NCI-H526 (cell line): ENCODE measurements around the gene RBM33.
"Not testable (repeated sequence)": the region's sequence is repeated elsewhere in the genome, so short reads cannot be mapped to it uniquely, and the experiment has no call there.

Experiments
- DNase-seq, 2 experiments: peaks; one replicate each; lab custom pipeline; 2025; lab: John Stamatoyannopoulos, UW

RBM33 gene

GRCh38 chr7:155809332-155809946 lies 165.0 kb downstream of the RBM33 start:
- DNase-seq = no peak

- peak in 1 of 2 experiments; percentile 52 for DNase-seq
These were observed 165.7 kb downstream of the RBM33 start for GRCh38 chr7:155809947-155810769.

- peak in 1 of 2 experiments; percentile 48 for DNase-seq
These were observed 166.5 kb downstream of the RBM33 start for GRCh38 chr7:155810770-155811559.

DNA sequence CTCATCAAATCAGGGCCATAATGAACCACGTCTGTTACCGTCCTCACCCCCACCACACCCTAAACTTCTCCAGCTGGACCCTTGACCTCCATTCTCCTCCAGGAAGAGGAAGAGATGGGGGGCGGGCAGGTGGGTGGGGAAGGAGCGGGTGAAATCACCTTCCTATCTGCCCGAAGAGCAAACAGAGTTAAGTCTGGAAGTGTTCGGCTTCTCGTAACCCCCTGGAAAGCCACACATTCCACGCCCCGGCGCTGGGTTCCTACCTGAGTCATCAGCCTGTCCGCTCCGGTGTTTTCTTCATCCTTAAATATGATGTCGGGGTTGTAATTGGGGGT lies 167.1 kb downstream of the RBM33 start:
- DNase-seq = peak in 1 of 2 experiments; percentile 49

DNA sequence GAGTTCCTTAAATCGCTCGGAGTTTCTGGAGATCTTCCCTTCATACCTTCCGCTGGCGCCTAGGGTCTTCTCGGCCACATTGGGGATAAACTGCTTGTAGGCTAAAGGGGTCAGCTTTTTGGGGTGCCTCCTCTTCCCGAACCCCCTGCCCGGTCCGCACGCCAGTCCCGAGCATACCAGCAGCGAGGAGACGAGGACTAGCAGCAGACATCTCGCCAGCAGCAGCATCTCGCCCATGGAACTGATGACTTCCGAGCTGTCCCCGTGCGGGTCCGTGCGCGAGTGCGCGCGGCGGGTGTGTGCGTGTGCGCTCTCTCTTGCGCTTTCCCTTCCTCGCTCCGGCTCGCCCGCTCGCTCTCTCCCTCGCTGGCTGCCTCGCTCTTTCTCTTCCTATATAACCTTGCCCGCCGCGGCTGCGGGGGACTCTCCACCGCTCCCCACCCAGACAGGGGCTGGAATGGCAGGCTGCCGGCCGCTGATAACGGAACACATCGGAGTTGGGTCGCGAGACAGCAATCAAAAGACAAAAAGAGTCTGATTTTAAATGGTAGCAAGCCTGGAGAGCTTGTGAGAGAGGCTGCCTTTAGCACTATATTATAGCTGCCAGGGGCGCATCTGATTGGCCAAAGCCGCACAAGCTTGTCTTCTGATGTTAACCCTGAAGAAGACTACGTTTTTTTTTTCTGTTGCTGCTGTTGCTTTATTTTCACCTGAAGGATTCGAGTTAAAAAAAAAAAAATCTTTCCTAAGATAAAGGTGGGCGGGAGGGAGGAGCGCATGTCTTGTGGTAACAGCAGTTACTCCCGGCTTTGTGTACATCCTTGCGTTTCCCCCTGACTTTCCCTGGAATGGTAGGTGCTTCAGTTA lies 167.7 kb downstream of the RBM33 start, which contains the start of gene SHH:
TSS of gene SHH (minus strand) at position 569 of the 867 bp plus-strand sequence. CDS start at position 228, 341 bp downstream.
- DNase-seq = peak in 1 of 2 experiments; percentile 55

DNA sequence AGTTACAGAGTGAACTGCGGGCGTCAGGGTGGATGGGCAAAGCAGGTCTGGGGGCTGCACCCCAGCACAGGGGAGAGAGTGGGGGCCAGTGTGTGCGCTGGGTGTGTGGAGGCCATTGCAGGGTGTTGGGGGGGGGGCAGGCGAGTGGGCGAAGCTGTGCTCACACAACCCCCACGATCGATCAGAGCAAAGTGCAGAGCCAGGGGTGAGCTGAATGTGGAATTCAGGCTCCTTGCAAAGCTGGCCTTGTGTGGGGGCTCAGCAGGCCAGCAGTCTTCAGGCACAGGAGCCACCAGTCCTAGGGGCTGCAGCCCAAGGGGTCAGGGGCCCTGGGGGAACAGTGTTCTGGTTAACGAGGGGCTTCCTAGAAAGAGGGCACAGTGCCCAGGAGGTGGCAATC lies 168.7 kb downstream of the RBM33 start:
- no peak for DNase-seq

DNA sequence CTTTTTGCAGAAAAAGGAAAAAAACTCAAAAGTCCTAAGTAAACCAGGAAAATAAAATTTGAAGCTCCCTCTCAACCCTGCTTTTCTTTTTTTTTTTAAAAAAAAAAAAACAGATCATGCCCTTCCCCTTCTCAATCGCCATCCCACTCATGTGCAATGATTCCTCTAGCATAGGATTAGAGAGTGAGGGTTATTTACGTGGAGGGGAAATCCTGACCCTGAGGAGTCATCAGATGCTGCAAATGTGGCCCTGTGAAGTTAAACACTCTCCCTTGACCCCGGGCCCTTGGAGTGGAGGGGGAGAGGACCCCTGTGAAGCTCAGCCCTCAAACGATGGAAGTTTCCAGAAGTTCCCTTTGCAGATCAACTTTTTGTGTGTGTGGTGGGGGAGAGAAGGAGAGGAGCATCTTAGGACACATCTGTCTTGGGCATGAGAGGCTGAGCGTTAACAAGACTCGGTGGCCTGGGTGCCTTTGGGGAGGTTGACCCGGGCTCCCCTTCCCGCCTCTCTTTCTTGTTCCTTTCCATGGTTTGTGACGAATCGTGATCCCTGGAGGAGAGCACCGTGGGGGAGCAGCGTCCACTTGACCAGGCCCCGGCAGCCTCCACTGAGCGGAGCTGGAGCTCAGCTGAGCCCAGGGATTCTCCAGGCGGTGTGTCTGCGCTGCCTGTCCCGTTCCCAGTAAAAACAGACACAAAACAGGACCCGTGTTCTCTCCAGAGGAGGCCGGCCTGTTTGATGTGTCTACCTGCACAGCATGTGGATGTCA lies 169.3 kb downstream of the RBM33 start:
- DNase-seq = no peak

- no peak for DNase-seq
These were observed 170.1 kb downstream of the RBM33 start for GRCh38 chr7:155814316-155815276.

- peak; percentile 34 to 85 for DNase-seq
These were observed 171.1 kb downstream of the RBM33 start for GRCh38 chr7:155815332-155816191.

GRCh38 chr7:155816192-155816508 lies 171.7 kb downstream of the RBM33 start:
- DNase-seq = no peak

DNA sequence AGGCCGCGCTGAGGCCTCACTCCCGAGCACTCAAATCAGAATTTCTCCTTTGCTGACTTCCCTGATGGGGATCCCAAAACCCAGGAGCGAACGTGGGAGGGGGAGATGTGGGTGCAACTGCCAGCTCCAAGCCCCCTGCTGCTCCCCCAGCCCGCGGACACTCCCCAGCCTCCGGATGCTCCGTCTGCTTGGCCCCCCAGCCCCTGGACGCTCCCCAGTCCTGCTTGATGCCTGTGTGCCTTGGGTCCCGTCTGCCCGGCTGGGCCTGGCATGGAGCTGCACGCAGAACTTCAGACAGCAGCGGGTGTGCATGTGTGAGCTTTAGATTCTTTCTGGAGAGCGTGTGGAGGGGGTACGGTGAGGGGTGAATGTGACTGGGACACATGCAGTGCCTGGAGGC lies 172.5 kb downstream of the RBM33 start:
- no peak for DNase-seq

DNA sequence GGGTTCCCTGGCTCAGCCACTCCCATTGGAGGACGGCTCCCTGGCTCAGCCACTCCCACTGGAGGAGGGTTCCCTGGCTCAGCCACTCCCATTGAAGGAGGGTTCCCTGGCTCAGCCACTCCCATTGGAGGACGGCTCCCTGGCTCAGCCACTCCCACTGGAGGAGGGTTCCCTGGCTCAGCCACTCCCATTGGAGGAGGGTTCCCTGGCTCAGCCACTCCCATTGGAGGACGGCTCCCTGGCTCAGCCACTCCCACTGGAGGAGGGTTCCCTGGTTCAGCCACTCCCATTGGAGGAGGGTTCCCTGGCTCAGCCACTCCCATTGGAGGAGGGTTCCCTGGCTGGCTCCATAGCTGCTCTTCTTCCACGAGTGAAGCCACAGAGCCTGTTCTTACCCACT lies 173.1 kb downstream of the RBM33 start:
- not testable (repeated sequence) for DNase-seq

DNA sequence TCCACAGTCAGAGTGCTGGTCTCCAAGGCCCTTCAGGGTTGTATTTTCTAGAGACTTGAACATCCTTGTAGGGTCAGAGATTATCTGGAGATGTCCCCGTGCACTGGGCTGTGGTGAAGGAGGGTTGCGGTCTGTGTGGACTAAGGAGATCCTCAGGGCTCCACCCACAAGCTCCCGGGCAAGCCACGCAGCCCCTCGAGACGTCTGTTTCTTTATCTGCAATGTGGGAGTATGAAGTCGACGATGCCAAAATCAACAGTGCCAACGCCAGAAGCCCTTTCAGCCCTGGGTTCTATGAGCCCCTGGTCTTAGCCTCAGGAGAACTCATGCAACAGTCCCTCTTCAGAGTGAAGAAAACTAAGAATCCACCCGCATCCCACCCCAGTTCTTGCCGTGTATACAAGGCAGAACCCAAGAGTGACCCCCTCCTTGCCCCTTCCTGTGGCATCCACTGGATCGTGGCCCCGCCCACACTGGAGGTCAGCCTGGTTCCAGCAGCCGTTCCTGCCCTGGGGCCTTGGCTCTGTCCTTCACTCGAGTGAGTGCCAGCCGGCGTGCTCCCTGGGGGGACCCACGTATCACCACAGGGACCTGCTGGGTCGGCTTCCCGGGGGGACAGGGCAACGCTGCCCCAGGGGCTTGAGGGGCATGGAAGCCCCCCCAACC lies 173.8 kb downstream of the RBM33 start:
- no peak for DNase-seq

DNA sequence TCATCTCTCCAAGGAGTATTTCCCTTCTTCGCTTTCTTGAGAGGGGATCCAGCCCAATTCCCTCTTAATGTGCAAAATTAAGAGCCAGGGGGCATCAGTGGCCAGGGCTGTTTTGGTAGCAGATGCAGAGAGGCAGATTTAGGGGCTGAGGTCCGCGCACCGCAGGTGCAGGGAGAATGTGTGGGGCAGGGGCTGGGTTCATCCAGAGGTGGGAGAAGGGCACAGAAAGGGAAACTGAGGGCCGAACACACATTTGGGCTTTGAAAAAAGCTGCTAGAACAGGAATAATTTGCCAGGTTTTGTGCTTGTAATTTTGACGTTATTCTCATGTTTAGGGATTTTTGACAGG lies 174.3 kb downstream of the RBM33 start:
- DNase-seq = no peak

DNA sequence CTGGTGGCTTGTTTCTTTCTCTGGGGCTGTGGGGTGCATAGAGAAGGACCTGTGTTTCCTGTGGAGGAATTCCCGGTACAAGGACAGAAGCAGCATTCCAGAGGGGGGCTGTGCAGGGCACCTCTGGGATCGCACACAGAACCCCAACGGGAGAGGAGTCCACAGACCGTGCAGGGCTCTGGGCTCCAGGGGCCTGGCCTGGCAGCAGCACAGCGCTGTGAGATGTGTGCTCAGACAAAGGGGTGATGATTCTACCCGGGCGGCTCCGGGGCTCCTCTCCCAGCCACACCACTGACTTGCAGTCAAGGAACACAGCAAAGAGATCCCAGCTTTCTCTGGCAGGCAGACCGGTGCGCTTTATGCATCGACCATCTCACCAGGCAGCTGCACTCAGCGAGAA lies 174.7 kb downstream of the RBM33 start:
- no peak for DNase-seq

DNA sequence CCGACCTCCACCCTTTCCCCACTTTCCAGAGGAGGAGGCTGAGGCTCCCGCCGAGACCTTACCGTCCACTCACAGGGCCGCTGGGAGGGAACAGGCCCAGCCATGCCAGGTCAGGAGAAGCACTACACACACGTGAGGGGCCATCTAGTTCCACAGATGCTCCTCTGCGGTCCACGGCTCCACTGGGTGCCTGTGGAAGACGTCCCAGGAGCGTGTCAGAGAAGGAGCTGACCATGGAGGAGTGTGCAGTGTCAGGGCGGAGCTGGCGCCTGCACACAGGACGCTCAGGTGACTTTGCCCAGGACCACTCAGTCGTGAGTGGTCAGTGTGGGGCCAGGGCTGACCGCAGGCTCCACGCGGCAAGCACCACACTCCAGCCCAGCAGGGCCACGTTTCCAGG lies 175.8 kb downstream of the RBM33 start:
- no peak for DNase-seq

DNA sequence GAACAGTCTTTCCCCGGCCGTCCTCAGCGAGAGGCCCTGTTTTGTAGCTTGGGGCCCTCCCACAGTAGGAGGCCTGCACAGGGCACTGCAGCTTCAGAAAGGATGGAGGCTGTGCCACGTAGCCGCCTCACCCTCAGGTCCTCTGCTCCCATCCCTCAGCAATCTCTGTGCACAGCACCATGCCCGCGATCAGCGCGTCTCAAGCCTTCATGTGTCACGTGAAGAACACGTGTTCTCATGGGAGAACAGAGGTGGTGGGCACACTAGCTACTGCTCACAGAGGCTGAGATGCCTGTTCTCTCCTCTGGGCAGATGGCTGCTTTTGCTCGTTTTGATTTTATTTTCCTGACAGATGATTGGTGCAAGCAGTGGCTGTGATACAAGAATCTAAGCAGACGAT lies 176.3 kb downstream of the RBM33 start:
- DNase-seq = no peak

GRCh38 chr7:155821851-155822250 lies 177.4 kb downstream of the RBM33 start:
- no peak for DNase-seq
